Measurements from ENCODE around the gene MECR. TPM values are rescaled to one million over a fixed set of nuclear protein-coding genes. Genes with fewer than 3 reads are reported as not detected.

Gene MECR
- total RNA-seq, 2 donors from 2014 or later, result 12.9 to 21.8 TPM

DNA sequence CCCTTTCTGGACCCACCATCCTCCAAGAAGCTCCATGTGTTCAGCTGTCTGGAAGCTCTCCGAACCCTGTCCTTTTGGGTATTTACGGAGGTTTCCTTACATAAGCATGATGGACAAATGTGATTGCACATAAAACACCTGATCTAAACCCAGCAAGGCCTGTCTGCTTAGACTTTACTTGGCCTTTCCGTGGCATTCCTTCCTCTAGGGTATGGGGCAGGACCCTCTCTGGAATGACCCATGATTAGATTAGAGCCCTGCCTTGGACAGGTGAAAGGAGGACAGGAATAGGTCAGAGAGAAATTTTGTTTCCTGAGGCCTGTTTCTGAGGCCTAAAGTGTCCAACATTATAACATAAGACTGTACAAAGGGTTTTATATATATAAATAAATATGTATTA lies 22.4 kb upstream of the MECR start:
- Histone ChIP-seq H3K4me1 (no peaks in the 10 kb centered on the region), H3K27ac (no peak overlapping the region), H3K4me3 (no peak overlapping the region), H3K9ac (ENCODE audit: low read depth in 2 of 2, low read length in 2 of 2) (no peak overlapping the region), H3K36me3 (no peaks in the 10 kb centered on the region), H3K27me3 (no peaks in the 10 kb centered on the region), H3K9me3 (no peaks in the 10 kb centered on the region)
- TF ChIP-seq, protein P1, sequence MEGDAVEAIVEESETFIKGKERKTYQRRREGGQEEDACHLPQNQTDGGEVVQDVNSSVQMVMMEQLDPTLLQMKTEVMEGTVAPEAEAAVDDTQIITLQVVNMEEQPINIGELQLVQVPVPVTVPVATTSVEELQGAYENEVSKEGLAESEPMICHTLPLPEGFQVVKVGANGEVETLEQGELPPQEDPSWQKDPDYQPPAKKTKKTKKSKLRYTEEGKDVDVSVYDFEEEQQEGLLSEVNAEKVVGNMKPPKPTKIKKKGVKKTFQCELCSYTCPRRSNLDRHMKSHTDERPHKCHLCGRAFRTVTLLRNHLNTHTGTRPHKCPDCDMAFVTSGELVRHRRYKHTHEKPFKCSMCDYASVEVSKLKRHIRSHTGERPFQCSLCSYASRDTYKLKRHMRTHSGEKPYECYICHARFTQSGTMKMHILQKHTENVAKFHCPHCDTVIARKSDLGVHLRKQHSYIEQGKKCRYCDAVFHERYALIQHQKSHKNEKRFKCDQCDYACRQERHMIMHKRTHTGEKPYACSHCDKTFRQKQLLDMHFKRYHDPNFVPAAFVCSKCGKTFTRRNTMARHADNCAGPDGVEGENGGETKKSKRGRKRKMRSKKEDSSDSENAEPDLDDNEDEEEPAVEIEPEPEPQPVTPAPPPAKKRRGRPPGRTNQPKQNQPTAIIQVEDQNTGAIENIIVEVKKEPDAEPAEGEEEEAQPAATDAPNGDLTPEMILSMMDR (IDR thresholded peaks at IDR 0.05), result no peak
- intact Hi-C loops (cut with DNase I), result no loop called here
- DNase-seq, result no peak

GRCh38 chr1:29251164-29252124 lies 20.7 kb upstream of the MECR start:
- DNase-seq, result no peak
- Histone ChIP-seq H3K4me1 (no peaks in the 10 kb centered on the region), H3K9me3 (no peaks in the 10 kb centered on the region), H3K4me3 (no peak overlapping the region), H3K27ac (no peak overlapping the region), H3K9ac (ENCODE audit: low read depth in 2 of 2, low read length in 2 of 2) (no peak overlapping the region), H3K27me3 (no peaks in the 10 kb centered on the region), H3K36me3 (no peaks in the 10 kb centered on the region)
- intact Hi-C loops (cut with DNase I), result no loop called here
- TF ChIP-seq, protein P1 (IDR thresholded peaks at IDR 0.05), result no peak

GRCh38 chr1:29249951-29250581 lies 19.3 kb upstream of the MECR start:
- Histone ChIP-seq H3K4me1 (no peaks in the 10 kb centered on the region), H3K9me3 (no peaks in the 10 kb centered on the region), H3K9ac (ENCODE audit: low read depth in 2 of 2, low read length in 2 of 2) (no peak overlapping the region), H3K36me3 (no peaks in the 10 kb centered on the region), H3K27ac (no peak overlapping the region), H3K4me3 (no peak overlapping the region), H3K27me3 (no peaks in the 10 kb centered on the region)
- no peak for DNase-seq
- TF ChIP-seq, protein P1 (IDR thresholded peaks at IDR 0.05), result no peak
- intact Hi-C loops (cut with DNase I), result loop anchor here (5.0 to 10.0 kb wide), 2 partner anchors 87 to 205 kb away; no protein-coding TSS in a partner anchor

GRCh38 chr1:29249170-29249691 lies 18.5 kb upstream of the MECR start:
- TF ChIP-seq, protein P1 (IDR thresholded peaks at IDR 0.05), result no peak
- H3K27me3 ChIP-seq, result no peaks in the 10 kb centered on the region
- no peaks in the 10 kb centered on the region for H3K4me1 ChIP-seq
- H3K27ac ChIP-seq, result no peak overlapping the region
- no peak overlapping the region for H3K9ac ChIP-seq (ENCODE audit: low read depth in 2 of 2, low read length in 2 of 2)
- H3K9me3 ChIP-seq, result no peaks in the 10 kb centered on the region
- intact Hi-C loops (cut with DNase I), result loop anchor here (5.0 to 10.0 kb wide), 2 partner anchors 88 to 206 kb away; no protein-coding TSS in a partner anchor
- H3K36me3 ChIP-seq, result no peaks in the 10 kb centered on the region
- DNase-seq, result no peak
- H3K4me3 ChIP-seq, result no peak overlapping the region

- intact Hi-C loops (cut with DNase I), result loop anchor here (5.0 to 10.0 kb wide), 2 partner anchors 89 to 206 kb away; no protein-coding TSS in a partner anchor
- no peaks in the 10 kb centered on the region for H3K9me3 ChIP-seq
- no peaks in the 10 kb centered on the region for H3K36me3 ChIP-seq
- TF ChIP-seq, protein P1 (IDR thresholded peaks at IDR 0.05), result no peak
- DNase-seq, result no peak
- H3K9ac ChIP-seq (ENCODE audit: low read depth in 2 of 2, low read length in 2 of 2), result no peak overlapping the region
- H3K4me3 ChIP-seq, result no peak overlapping the region
- H3K27ac ChIP-seq, result no peak overlapping the region
- no peaks in the 10 kb centered on the region for H3K27me3 ChIP-seq
- H3K4me1 ChIP-seq, result no peaks in the 10 kb centered on the region
Measured at GRCh38 chr1:29248409-29248808, 17.7 kb upstream of the MECR start.

All from colonic mucosa (tissue), 4 donors.